Duodenal mucosa (tissue), 2 donors: ENCODE data around the gene CENPF.
"Not testable (repeated sequence)": the region's sequence is repeated elsewhere in the genome, so short reads cannot be mapped to it uniquely, and the experiment has no call there.

Experiments
- H3K27ac ChIP-seq: one replicate; pipeline ENCODE4 v1.7.0; 2013; ENCODE audit warnings: low read depth, low read length
- H3K27me3 ChIP-seq, 2 donors: one replicate each; pipeline ENCODE4 v1.7.0; 2013; ENCODE audit warnings: low read length in 2 of 2, control low read depth in 1 of 2; ENCODE audit not compliant: insufficient read depth in 2 of 2, control insufficient read depth in 1 of 2
- H3K36me3 ChIP-seq, 2 donors: one replicate each; pipeline ENCODE4 v1.7.0; 2013; ENCODE audit warnings: low read length in 2 of 2, control low read depth in 1 of 2; ENCODE audit not compliant: insufficient read depth in 2 of 2, control insufficient read depth in 1 of 2
- H3K4me1 ChIP-seq, 2 donors: one replicate each; pipeline ENCODE4 v1.7.0; 2013; ENCODE audit warnings: low read length in 2 of 2, control low read depth in 1 of 2; ENCODE audit not compliant: insufficient read depth in 2 of 2, control insufficient read depth in 1 of 2
- H3K4me3 ChIP-seq, 2 donors: one replicate each; pipeline ENCODE4 v1.7.0; 2013; ENCODE audit warnings: low read length in 2 of 2, low read depth in 1 of 2
- H3K9ac ChIP-seq, 2 donors: one replicate each; pipeline ENCODE4 v1.7.0; 2013; ENCODE audit warnings: low read length in 2 of 2, low read depth in 1 of 2
- H3K9me3 ChIP-seq, 2 donors: one replicate each; pipeline ENCODE4 v1.7.0; 2013; ENCODE audit warnings: low read length in 2 of 2, control low read depth in 1 of 2; ENCODE audit not compliant: control insufficient read depth in 1 of 2

The CENPF gene

DNA sequence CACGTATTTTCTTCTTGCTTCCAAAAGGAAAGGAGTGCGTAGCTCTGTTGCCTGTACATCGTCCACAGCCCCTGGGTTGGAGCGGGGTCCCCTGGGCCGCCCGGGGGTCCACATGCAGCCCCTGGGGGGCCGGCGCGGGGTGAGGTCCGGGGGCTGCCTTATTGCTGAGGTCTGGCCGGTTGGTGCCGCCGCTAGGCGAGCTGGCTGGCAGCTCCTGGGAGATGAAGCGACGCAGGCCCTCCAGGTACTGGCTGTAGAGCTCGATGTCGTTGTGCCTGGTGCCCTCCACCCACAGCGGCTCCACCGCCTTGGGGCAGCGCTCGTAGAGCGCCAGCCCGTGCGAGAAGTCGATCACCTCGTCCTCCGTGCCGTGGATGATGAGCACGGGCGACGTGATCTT is 2.5 kb downstream of the CENPF start:
- H3K9me3 ChIP-seq, H3K36me3 ChIP-seq, H3K9ac ChIP-seq, H3K27ac ChIP-seq, H3K27me3 ChIP-seq, H3K4me3 ChIP-seq: not testable (repeated sequence)
- peaks cover 6 to 11% of the 10 kb centered on the region in 2 donors for H3K4me1 ChIP-seq

DNA sequence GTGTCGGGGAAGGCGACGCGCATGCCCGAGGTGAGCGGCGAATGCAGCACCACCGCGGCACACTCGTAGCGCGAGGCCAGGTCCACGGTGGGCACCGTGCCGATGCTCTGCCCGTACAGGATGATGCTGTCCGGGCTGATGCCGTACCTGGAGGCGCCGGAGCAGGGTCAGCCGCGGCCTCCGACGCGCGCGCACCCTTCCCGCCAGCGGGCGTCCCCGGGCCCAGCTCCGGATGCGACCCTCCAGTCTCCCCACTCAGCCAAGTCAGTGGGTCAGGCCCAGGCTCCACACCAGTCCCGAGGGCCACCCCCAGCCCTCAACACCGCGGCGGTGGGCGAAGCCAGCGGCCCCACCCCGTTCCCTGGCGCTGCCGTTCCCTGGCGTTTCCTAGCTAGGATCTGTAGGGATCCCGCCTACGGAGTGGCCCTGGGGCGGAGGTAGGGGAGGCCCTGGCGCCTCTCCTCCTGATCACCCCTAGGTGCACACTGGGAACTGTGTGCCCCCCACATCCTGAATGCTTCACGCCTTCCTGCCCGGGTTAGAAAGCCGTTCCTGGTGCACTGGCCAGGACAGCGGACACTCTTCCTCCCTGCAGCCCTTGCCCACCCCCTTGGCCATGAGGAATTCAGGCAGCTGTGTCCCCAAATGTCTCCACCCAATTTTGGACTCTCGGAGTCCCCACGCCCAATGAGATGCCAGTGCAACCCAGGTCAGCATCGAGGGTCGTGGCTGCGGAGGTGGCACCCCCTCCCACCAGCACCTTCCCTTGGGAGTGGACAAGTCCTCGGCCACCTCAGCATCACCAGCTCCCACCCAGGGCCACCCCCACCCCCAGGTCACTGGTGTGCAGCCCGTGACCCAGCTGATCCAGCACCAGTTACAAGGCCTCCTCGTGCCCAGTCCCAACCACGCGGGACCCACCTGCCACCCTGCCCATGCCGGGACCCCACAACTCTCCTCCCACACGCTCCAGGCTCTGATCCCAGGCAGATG is 3.2 kb downstream of the CENPF start:
- H3K9ac ChIP-seq, H3K27ac ChIP-seq, H3K9me3 ChIP-seq, H3K4me3 ChIP-seq, H3K36me3 ChIP-seq, H3K27me3 ChIP-seq: not testable (repeated sequence)
- peaks cover 6 to 11% of the 10 kb centered on the region in 2 donors for H3K4me1 ChIP-seq

DNA sequence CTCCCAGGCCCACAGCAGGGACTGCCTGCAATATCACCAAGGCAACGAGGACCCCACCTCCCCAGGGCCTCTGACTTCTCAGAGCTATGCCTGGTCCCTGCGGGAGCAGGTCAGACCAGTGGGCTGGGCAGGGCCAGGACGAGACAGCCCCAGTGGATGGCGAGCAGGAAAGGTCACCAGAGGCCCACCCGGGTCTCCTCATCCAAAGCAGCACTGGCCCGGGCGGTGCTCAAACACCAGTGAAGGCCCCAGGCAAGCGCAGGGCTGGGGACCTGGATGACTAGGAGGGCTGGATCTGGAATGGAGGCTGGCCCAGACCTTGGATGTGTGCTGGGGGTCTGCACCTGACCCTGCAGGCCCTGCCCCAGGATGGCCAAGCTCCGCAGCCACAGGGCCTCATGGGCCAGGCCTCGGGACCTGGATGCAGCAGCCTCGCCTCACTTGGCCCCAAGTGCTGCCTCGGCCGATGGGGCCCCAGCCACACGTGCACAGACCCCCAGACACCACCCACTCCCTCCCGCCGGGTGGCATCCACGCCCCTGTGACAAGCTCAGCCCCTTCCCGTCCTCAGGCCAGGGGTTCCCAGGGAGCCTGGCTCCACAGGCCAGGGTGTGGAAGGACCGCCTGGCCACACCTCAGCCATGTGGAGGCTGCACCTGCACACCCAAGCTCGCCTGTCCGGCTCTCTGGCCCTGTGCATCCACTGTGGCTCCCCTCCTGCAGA is 4.7 kb downstream of the CENPF start:
- peaks cover 6 to 11% of the 10 kb centered on the region in 2 donors for H3K4me1 ChIP-seq
- H3K9me3 ChIP-seq, H3K27ac ChIP-seq, H3K27me3 ChIP-seq, H3K36me3 ChIP-seq, H3K4me3 ChIP-seq, H3K9ac ChIP-seq: not testable (repeated sequence)

DNA sequence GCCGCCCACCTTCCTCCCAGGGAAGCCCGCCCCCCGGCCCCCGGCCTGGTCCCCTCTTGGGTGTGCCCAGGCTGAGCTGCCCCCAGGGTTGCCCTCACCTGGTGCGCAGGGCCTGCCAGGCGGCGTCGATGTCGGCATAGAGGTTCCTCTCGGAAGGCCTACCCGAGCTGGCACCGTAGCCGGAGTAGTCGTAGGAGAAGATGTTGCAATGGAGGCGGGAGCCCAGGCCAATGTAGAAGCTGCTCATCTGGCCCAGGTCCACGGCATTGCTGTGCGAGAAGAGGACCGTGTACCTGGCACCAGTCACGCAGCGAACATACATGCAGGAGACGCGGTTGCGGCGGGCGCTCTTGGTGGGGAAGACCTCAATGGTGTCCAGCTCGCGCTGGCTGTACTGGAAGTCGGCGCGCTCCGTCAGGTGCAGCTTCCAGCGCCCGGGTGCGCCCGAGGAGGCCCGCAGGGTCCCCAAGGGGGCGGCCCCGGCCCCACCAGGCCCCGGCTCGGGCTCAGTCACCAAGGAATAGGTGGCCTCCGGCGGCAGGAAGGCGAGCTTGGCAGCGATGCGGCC is 5.3 kb downstream of the CENPF start:
- H3K4me3 ChIP-seq, H3K9me3 ChIP-seq, H3K36me3 ChIP-seq, H3K27me3 ChIP-seq, H3K27ac ChIP-seq, H3K9ac ChIP-seq: not testable (repeated sequence)
- H3K4me1 ChIP-seq: peaks cover 6 to 11% of the 10 kb centered on the region in 2 donors

DNA sequence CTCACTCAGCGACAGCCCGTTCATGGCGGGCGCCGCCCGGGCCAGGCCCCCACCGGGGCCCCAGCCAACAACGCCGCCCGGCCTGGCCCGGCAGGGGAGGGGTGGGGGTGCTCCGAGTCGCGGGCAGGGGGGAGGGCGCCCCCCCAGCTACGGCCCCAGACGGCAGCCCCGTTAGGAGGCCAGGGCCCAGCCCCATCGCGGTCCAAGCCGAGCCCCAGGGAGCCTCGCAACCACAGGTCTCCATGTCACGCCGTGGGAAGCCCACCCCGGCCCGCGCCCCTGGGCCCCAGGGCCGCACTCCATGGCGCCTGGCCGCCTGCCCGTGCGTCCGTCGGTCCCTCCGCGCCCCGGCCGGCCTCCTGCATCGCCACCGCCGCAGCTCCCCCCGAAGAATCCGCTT is 5.8 kb downstream of the CENPF start:
- H3K9me3 ChIP-seq, H3K9ac ChIP-seq, H3K27me3 ChIP-seq, H3K4me3 ChIP-seq, H3K4me1 ChIP-seq, H3K27ac ChIP-seq, H3K36me3 ChIP-seq: not testable (repeated sequence)

DNA sequence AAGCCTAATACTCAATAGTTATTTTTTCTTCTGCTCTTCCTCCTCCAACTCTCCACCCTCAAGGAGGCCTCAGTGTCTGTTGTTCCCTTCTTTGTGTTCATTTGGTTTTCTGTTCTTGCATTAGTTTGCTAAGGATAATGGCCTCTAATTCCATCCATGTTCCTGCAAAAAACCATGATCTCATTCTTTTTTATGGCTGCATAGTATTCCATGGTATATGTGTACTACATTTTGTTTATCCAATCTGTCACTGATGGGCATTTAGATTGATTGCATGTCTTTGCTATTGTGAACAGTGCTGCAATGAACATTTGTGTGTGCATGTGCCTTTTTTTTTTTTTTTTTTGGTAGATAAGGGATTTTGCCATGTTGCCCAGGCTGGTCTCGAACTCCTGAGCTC is 6.7 kb downstream of the CENPF start:
- H3K4me3 ChIP-seq: no peak overlapping the region
- no peaks in the 10 kb centered on the region for H3K27me3 ChIP-seq
- H3K9me3 ChIP-seq: no peaks in the 10 kb centered on the region
- no peak overlapping the region for H3K27ac ChIP-seq
- no peaks in the 10 kb centered on the region for H3K4me1 ChIP-seq
- no peak overlapping the region for H3K9ac ChIP-seq
- no peaks in the 10 kb centered on the region for H3K36me3 ChIP-seq

DNA sequence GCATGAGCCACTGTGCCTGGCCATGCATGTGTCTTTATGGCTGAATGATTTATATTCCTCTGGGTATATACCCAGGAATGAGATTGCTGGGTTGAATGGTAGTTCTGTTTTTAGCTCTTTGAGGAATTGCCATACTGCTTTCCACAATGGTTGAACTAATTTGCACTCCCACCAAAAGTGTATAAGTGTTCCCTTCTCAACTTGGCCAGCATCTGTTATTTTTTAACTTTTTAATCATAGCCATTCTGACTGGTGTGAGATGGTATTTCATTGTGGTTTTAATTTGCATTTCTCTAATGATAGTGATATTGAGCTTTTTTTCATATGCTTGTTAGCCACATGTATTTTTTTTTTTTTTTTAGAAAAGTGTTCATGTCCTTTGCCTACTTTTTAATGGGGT is 7.1 kb downstream of the CENPF start:
- not testable (repeated sequence) for H3K9ac ChIP-seq, H3K27me3 ChIP-seq, H3K27ac ChIP-seq, H3K4me3 ChIP-seq, H3K9me3 ChIP-seq, H3K4me1 ChIP-seq, H3K36me3 ChIP-seq

DNA sequence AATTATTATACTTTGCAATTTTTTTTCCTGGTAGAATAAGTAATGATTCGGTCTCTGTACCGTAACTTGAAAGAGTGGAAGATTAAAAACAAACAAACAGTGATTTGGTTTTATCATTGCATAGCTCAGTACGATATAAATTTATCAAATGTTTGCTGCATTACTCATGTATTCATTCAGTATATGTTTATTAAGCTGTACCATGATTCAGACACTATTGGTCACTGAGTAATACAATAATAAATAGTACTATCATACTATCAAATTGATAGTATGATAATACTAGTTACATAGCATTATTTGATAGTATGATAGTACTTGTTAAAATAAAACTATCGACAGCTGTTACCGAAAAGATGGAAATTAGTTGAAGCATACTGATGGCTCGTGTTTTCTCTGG is 12.1 kb downstream of the CENPF start:
- no peak overlapping the region for H3K27ac ChIP-seq
- H3K4me3 ChIP-seq: no peak overlapping the region
- peaks cover 0 to 3% of the 10 kb centered on the region in 2 donors for H3K36me3 ChIP-seq
- H3K4me1 ChIP-seq: no peaks in the 10 kb centered on the region
- no peaks in the 10 kb centered on the region for H3K9me3 ChIP-seq
- H3K27me3 ChIP-seq: no peaks in the 10 kb centered on the region
- no peak overlapping the region for H3K9ac ChIP-seq

DNA sequence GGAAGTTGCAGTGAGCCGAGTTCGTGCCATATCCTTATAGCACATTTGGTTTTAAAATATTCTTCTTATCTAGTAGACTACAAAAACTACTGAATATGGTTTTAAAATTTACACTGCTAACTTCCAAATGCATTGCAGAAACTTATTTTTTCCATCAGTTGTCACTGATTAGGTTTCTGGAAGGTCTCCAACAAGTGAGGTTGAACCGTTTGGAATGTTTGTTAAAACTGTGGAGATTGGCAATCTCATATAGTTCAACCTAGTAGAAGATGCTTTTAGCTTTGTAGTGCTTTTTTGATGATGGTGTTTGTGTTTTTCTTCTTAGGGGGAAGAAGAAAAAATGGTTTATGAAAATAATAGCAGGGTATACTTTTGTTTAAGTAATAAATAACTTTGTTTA is 12.9 kb downstream of the CENPF start:
- Histone ChIP-seq H3K4me3 (no peak overlapping the region), H3K9me3 (no peaks in the 10 kb centered on the region), H3K27me3 (no peaks in the 10 kb centered on the region), H3K36me3 (peaks cover 0 to 5% of the 10 kb centered on the region in 2 donors), H3K4me1 (no peaks in the 10 kb centered on the region), H3K27ac (no peak overlapping the region), H3K9ac (no peak overlapping the region)

DNA sequence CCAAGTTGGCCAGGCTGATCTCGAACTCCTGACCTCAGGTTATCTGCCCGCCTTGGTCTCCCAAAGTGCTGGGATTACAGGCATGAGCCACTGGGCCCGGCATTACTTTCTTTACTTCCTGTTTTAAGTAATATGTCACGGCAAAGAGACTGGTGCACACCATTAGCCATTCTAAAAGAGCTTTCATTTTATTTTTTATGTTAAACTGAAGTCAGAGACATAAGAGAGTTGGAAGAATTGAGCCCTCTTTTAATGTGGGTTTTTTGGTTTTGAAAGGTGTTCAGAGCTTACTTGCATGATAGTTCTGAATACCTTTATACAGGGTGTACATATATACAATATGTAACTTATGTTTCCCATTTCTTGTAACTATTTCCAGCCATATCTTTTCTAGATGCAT is 14.3 kb downstream of the CENPF start:
- H3K9ac ChIP-seq: no peak overlapping the region
- H3K4me3 ChIP-seq: no peak overlapping the region
- H3K9me3 ChIP-seq: no peaks in the 10 kb centered on the region
- no peaks in the 10 kb centered on the region for H3K27me3 ChIP-seq
- H3K27ac ChIP-seq: no peak overlapping the region
- peaks cover 0 to 10% of the 10 kb centered on the region in 2 donors for H3K36me3 ChIP-seq
- H3K4me1 ChIP-seq: no peaks in the 10 kb centered on the region
